ENCODE results near the gene PIGM.

Gene PIGM

DNA sequence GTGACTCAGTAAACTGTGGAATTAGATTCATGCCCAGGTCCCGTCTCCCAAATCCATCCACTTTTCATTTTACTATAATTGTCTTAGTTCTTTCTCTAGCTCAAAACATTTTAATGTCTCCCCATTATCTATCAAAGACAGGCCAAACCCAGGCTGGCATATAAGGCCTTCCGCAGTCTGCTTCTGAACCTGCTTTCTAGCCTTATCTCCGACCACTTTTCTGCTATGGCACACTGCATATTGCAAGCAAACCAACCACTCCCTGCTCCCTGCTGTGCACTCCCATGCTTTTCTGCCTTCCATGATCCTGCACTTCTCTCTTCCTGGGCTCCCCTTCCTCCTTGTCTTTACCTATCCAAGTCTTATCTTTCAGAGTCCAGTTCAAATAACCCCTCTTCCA lies 17.3 kb upstream of the PIGM start:
- TF ChIP-seq, protein P1, sequence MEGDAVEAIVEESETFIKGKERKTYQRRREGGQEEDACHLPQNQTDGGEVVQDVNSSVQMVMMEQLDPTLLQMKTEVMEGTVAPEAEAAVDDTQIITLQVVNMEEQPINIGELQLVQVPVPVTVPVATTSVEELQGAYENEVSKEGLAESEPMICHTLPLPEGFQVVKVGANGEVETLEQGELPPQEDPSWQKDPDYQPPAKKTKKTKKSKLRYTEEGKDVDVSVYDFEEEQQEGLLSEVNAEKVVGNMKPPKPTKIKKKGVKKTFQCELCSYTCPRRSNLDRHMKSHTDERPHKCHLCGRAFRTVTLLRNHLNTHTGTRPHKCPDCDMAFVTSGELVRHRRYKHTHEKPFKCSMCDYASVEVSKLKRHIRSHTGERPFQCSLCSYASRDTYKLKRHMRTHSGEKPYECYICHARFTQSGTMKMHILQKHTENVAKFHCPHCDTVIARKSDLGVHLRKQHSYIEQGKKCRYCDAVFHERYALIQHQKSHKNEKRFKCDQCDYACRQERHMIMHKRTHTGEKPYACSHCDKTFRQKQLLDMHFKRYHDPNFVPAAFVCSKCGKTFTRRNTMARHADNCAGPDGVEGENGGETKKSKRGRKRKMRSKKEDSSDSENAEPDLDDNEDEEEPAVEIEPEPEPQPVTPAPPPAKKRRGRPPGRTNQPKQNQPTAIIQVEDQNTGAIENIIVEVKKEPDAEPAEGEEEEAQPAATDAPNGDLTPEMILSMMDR (conservative IDR thresholded peaks at IDR 0.05; ENCODE audit: low read depth, low read length): no peak
- Histone ChIP-seq H3K27me3 (ENCODE audit: insufficient read depth, low read depth) (peaks cover 5% of the 10 kb centered on the region; the same call in 1 of the 2 replicates), H3K27ac (no peak overlapping the region), H3K4me3 (IDR thresholded peaks at IDR 0.05; ENCODE audit: insufficient read depth, low read depth, low read length) (no peak overlapping the region), H3K4me1 (ENCODE audit: low read depth, poor library complexity, severe bottlenecking) (peaks cover 32% of the 10 kb centered on the region), H4K20me1 (ENCODE audit: insufficient read depth) (no peaks in the 10 kb centered on the region), H3K36me3 (ENCODE audit: insufficient read depth) (no peaks in the 10 kb centered on the region), H3K79me2 (ENCODE audit: insufficient read depth, low read depth) (no peaks in the 10 kb centered on the region), H3K4me2 (no peak overlapping the region), H3K9ac (no peak overlapping the region), H2AFZ (ENCODE audit: low read depth) (no peak overlapping the region)

- no peak overlapping the region for H2AFZ ChIP-seq (ENCODE audit: low read depth)
- H3K36me3 ChIP-seq (ENCODE audit: insufficient read depth): no peaks in the 10 kb centered on the region
- no peak overlapping the region; the same call in 1 of the 2 replicates for H3K4me2 ChIP-seq
- no peaks in the 10 kb centered on the region for H3K79me2 ChIP-seq (ENCODE audit: insufficient read depth, low read depth)
- H3K9ac ChIP-seq: no peak overlapping the region
- no peak overlapping the region for H3K4me3 ChIP-seq (IDR thresholded peaks at IDR 0.05; ENCODE audit: insufficient read depth, low read depth, low read length)
- H3K27me3 ChIP-seq (ENCODE audit: insufficient read depth, low read depth): peaks cover 5% of the 10 kb centered on the region; the same call in 1 of the 2 replicates
- no peaks in the 10 kb centered on the region for H4K20me1 ChIP-seq (ENCODE audit: insufficient read depth)
- TF ChIP-seq, protein P1 (conservative IDR thresholded peaks at IDR 0.05; ENCODE audit: low read depth, low read length): no peak
- H3K27ac ChIP-seq: no peak overlapping the region
- H3K4me1 ChIP-seq (ENCODE audit: low read depth, poor library complexity, severe bottlenecking): peaks cover 32% of the 10 kb centered on the region
Observed at GRCh38 chr1:160048335-160048734, 16.5 kb upstream of the PIGM start.

DNA sequence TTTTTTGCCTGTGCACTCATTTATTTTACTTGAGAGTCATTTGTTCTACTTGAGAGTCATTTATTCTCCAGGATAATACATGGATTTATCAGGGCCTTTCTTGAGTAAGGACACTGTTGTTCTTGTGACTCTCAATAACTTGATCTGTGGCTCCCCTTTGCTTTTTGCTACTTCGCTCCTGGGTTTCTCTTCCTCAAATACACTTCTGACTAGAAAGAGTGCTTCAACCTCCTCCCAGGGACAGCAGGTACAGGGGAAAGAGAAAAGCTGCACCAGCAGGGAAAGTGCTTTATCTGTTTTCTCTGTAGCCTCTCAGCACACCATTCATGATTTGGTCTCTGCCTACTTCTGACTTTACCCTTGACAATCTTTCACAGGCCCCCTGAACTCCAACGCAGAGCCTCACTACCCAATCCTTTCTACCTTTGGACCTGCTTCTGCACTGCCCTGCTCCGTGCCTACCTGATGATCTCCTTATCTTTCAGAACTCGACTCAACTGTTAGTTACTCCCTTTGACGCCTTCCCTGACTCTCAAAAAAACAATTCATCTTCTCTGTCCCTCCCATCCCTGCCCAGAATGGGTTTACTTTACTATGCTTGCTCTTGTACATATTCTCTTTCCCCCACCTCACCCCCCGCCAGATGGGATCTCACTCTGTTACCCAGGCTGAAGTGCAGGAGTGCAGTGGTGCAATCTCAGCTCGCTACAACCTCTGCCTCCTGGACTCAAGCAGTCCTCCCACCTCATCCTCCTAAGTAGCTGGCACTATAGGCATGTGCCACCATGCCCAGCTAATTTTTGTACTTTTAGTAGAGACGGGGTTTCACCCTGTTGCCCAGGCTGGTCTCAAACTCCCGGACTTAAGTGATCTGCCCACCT lies 15.6 kb upstream of the PIGM start:
- Histone ChIP-seq H2AFZ (ENCODE audit: low read depth) (peak overlapping the region; percentile 68), H3K79me2 (ENCODE audit: insufficient read depth, low read depth) (no peaks in the 10 kb centered on the region), H4K20me1 (ENCODE audit: insufficient read depth) (no peaks in the 10 kb centered on the region), H3K9ac (peak overlapping the region; percentile 2; the same call in 1 of the 2 replicates), H3K4me3 (IDR thresholded peaks at IDR 0.05; ENCODE audit: insufficient read depth, low read depth, low read length) (peak overlapping the region; percentile 94), H3K4me2 (peak overlapping the region; percentile 76), H3K27me3 (ENCODE audit: insufficient read depth, low read depth) (no peaks in the 10 kb centered on the region), H3K4me1 (ENCODE audit: low read depth, poor library complexity, severe bottlenecking) (peaks cover 32% of the 10 kb centered on the region), H3K36me3 (ENCODE audit: insufficient read depth) (no peaks in the 10 kb centered on the region), H3K27ac (no peak overlapping the region)
- TF ChIP-seq, protein P1 (conservative IDR thresholded peaks at IDR 0.05; ENCODE audit: low read depth, low read length): no peak

DNA sequence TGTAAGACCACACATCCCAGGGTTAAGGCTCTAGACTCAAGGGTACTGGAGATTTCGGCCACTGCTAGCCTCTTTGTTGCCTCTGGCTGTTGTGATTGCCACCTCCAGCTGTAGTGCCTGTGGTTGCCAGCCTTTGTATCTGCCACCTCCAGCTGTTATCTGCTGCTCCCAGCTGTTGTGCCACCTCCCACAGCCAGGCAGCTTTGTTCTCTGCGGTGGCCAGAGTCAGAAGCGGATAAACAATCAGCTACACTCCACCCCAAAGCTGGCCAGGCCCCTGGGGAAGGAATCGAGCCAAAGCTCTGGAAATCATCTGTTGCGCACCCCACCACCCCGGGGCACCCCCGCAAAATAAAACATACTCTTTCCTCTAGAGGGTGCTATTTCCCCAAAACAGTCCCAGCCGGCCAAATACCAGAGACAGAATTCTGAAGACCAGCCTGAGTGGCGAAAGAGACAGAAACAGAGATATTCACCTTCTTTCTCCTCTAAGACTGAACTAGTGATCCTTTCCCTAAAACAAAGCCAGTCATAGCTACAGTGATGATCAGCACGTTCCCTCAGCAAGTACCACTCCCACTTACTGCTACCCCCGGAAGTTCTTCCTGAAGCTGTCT lies 14.8 kb upstream of the PIGM start:
- peak overlapping the region; percentile 2; the same call in 1 of the 2 replicates for H3K9ac ChIP-seq
- peak overlapping the region; percentile 76 for H3K4me2 ChIP-seq
- no peak overlapping the region for H3K27ac ChIP-seq
- TF ChIP-seq, protein P1 (conservative IDR thresholded peaks at IDR 0.05; ENCODE audit: low read depth, low read length): peak; percentile 99
- H2AFZ ChIP-seq (ENCODE audit: low read depth): peak overlapping the region; percentile 68
- H3K4me3 ChIP-seq (IDR thresholded peaks at IDR 0.05; ENCODE audit: insufficient read depth, low read depth, low read length): peak overlapping the region; percentile 94
- H3K79me2 ChIP-seq (ENCODE audit: insufficient read depth, low read depth): no peaks in the 10 kb centered on the region
- H3K4me1 ChIP-seq (ENCODE audit: low read depth, poor library complexity, severe bottlenecking): peaks cover 32% of the 10 kb centered on the region
- no peaks in the 10 kb centered on the region for H3K27me3 ChIP-seq (ENCODE audit: insufficient read depth, low read depth)
- H3K36me3 ChIP-seq (ENCODE audit: insufficient read depth): no peaks in the 10 kb centered on the region
- no peaks in the 10 kb centered on the region for H4K20me1 ChIP-seq (ENCODE audit: insufficient read depth)

Data from KMS-11 (cell line).